ENCODE data around the gene HIGD1B. TPM values are rescaled to one million over a fixed set of nuclear protein-coding genes. Genes with fewer than 3 reads are reported as not detected.

HIGD1B gene
- total RNA-seq, 3 donors from 2014 or later (not counting 1 experiment from before 2014, with no cell fraction given), result not detected

GRCh38 chr17:44848257-44848795 lies 643 bp downstream of the HIGD1B start:
- ATAC-seq (no peak), DNase-seq (no peak)
- Histone ChIP-seq H3K9me3 (ENCODE audit: control insufficient read depth, insufficient read depth, low read length) (no peaks in the 10 kb centered on the region), H3K36me3 (ENCODE audit: control insufficient read depth, insufficient read depth, low read length) (peaks cover 26% of the 10 kb centered on the region), H3K27ac (ENCODE audit: low read length) (no peak overlapping the region), H3K27me3 (ENCODE audit: control insufficient read depth, insufficient read depth, low read length) (no peaks in the 10 kb centered on the region), H3K4me3 (ENCODE audit: low read length) (no peak overlapping the region), H3K4me1 (ENCODE audit: control insufficient read depth, insufficient read depth, low read length) (no peaks in the 10 kb centered on the region)
- 94% methylated on average over 5 of the region's 6 CpGs for WGBS (ENCODE audit: insufficient coverage)
- H3K27ac Mint-ChIP-seq, result peak overlapping the region in 1 of 2 donors; percentile 41
- H3K36me3 Mint-ChIP-seq, result no peaks in the 10 kb centered on the region
- H3K9me3 Mint-ChIP-seq, result no peaks in the 10 kb centered on the region
- H3K4me1 Mint-ChIP-seq, result peaks cover 0 to 16% of the 10 kb centered on the region in 2 donors
- intact Hi-C loops (cut with micrococcal nuclease), result no loop called here
- no peaks in the 10 kb centered on the region for H3K27me3 Mint-ChIP-seq (ENCODE audit: low read depth in 2 of 2)
- TF ChIP-seq CTCF (IDR thresholded peaks at IDR 0.05), result no peak
- no peak overlapping the region for H3K4me3 Mint-ChIP-seq

- intact Hi-C loops (cut with micrococcal nuclease), result no loop called here
- Histone ChIP-seq H3K27ac (ENCODE audit: low read length) (no peak overlapping the region), H3K4me3 (ENCODE audit: low read length) (no peak overlapping the region), H3K4me1 (ENCODE audit: control insufficient read depth, insufficient read depth, low read length) (no peaks in the 10 kb centered on the region), H3K36me3 (ENCODE audit: control insufficient read depth, insufficient read depth, low read length) (peaks cover 33% of the 10 kb centered on the region), H3K27me3 (ENCODE audit: control insufficient read depth, insufficient read depth, low read length) (no peaks in the 10 kb centered on the region), H3K9me3 (ENCODE audit: control insufficient read depth, insufficient read depth, low read length) (no peaks in the 10 kb centered on the region)
- ATAC-seq (no peak), DNase-seq (no peak)
- TF ChIP-seq CTCF (IDR thresholded peaks at IDR 0.05), result no peak
- WGBS (ENCODE audit: insufficient coverage), result 95% methylated on average over 12 of the region's 12 CpGs
- Mint-ChIP-seq H3K27ac (no peak overlapping the region), H3K4me3 (no peak overlapping the region), H3K4me1 (peaks cover 0 to 16% of the 10 kb centered on the region in 2 donors), H3K27me3 (ENCODE audit: low read depth in 2 of 2) (no peaks in the 10 kb centered on the region), H3K36me3 (no peaks in the 10 kb centered on the region), H3K9me3 (no peaks in the 10 kb centered on the region)
These were observed 1.3 kb downstream of the HIGD1B start for GRCh38 chr17:44848961-44849489.

GRCh38 chr17:44850025-44850424 lies 2.3 kb downstream of the HIGD1B start:
- H3K27ac Mint-ChIP-seq, result peak overlapping the region; percentile 36 to 62
- H3K36me3 ChIP-seq (ENCODE audit: control insufficient read depth, insufficient read depth, low read length), result peaks cover 43% of the 10 kb centered on the region
- H3K4me3 ChIP-seq (ENCODE audit: low read length), result no peak overlapping the region
- 74% methylated on average over 7 of the region's 7 CpGs for WGBS (ENCODE audit: insufficient coverage)
- no peaks in the 10 kb centered on the region for H3K4me1 ChIP-seq (ENCODE audit: control insufficient read depth, insufficient read depth, low read length)
- ATAC-seq (no peak), DNase-seq (no peak)
- no peaks in the 10 kb centered on the region for H3K27me3 Mint-ChIP-seq (ENCODE audit: low read depth in 2 of 2)
- H3K27ac ChIP-seq (ENCODE audit: low read length), result no peak overlapping the region
- H3K4me3 Mint-ChIP-seq, result no peak overlapping the region
- peaks cover 7% of the 10 kb centered on the region for H3K36me3 Mint-ChIP-seq
- H3K9me3 ChIP-seq (ENCODE audit: control insufficient read depth, insufficient read depth, low read length), result no peaks in the 10 kb centered on the region
- intact Hi-C loops (cut with micrococcal nuclease), result no loop called here
- peaks cover 0 to 16% of the 10 kb centered on the region in 2 donors for H3K4me1 Mint-ChIP-seq
- no peaks in the 10 kb centered on the region for H3K9me3 Mint-ChIP-seq
- no peaks in the 10 kb centered on the region for H3K27me3 ChIP-seq (ENCODE audit: control insufficient read depth, insufficient read depth, low read length)
- no peak for TF ChIP-seq CTCF (IDR thresholded peaks at IDR 0.05)

GRCh38 chr17:44850612-44851011 lies 2.9 kb downstream of the HIGD1B start:
- WGBS (ENCODE audit: insufficient coverage), result 88% methylated on average over 5 of the region's 5 CpGs
- DNase-seq, result no peak
- no peaks in the 10 kb centered on the region for H3K9me3 Mint-ChIP-seq
- Histone ChIP-seq H3K4me1 (ENCODE audit: control insufficient read depth, insufficient read depth, low read length) (no peaks in the 10 kb centered on the region), H3K27me3 (ENCODE audit: control insufficient read depth, insufficient read depth, low read length) (no peaks in the 10 kb centered on the region), H3K4me3 (ENCODE audit: low read length) (no peak overlapping the region), H3K36me3 (ENCODE audit: control insufficient read depth, insufficient read depth, low read length) (peaks cover 47% of the 10 kb centered on the region), H3K27ac (ENCODE audit: low read length) (no peak overlapping the region), H3K9me3 (ENCODE audit: control insufficient read depth, insufficient read depth, low read length) (no peaks in the 10 kb centered on the region)
- intact Hi-C loops (cut with micrococcal nuclease), result no loop called here
- TF ChIP-seq CTCF (IDR thresholded peaks at IDR 0.05), result no peak
- H3K27ac Mint-ChIP-seq, result peak overlapping the region in 1 of 2 donors; percentile 62
- H3K36me3 Mint-ChIP-seq, result peaks cover 8% of the 10 kb centered on the region
- H3K27me3 Mint-ChIP-seq (ENCODE audit: low read depth in 2 of 2), result no peaks in the 10 kb centered on the region
- H3K4me3 Mint-ChIP-seq, result no peak overlapping the region
- no peak for ATAC-seq
- H3K4me1 Mint-ChIP-seq, result peaks cover 0 to 16% of the 10 kb centered on the region in 2 donors
